HG03439 (cell line): Measurements from ENCODE around the gene TNFRSF17.

ENCODE experiments used
- ATAC-seq: cut with Tn5 transposase; IDR thresholded peaks from one replicate; pipeline ENCODE4 v1.9.1; 2021; ENCODE audit warnings: mild to moderate bottlenecking, moderate library complexity; ENCODE audit not compliant: unreplicated experiment

TNFRSF17 gene

DNA sequence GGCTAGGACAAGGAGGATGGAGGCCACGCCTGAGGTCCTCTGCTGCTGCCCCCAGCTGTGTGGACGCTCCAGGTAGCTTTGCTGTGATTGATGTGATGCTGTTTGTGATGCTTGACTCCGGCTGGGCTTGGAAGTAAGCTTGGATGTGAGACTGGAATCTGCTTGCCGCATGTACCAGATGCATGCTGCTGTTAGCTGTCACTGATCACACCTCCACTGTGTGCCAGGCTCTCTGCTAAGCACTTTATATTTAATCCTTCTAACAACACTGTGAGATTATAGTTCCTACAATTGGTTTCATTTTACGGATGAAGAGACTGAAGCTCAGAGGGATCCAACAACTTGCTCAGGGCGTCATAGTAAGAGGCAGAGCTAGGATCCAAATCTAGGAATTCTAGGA is 35.0 kb downstream of the TNFRSF17 start:
- ATAC-seq, result no peak

DNA sequence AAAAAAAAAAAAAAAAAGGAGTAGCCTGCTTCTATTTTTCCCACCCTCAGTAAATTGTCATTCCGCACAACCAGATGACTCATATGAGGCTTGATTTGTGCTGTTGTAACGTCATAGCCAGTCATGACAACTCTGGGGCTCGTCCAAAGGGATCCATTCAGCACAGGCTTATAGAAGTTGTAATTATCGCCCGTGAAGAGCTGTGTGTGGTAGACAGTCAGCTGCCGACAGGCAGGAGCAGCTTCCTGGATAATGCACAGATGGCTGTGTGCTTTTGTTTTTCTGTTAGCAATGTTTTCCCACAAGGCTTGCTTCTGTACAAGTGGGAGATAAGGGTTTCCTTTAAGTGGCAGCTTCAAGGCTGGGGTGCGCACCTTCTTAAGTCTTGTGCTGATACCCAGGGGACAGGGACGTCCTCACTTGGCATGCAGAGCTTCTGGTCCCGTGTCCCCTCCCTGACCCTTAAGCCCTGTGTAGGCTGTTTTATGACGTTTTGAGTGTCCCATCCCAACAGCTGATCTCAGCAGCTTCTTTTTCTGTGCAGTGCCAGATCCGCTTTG is 37.5 kb downstream of the TNFRSF17 start:
- ATAC-seq, result no peak

DNA sequence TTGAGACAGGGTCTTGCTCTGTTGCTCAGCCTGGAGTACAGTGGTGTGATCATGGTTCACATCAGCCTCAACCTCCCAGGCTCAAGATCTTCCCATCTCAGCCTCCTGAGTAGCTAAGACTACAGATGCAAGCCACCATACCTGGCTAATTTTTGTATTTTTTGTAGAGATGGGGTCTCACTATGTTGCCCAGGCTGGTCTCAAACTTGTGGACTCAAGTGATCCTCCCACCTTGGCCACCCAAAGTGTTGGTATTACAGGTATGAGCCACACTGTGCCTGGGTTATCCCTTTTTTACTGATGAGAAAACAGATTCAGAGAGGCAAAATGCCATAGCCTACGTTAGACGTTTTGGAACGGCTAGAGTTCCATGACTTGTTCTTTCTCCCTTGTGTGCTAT is 41.6 kb downstream of the TNFRSF17 start:
- no peak for ATAC-seq

DNA sequence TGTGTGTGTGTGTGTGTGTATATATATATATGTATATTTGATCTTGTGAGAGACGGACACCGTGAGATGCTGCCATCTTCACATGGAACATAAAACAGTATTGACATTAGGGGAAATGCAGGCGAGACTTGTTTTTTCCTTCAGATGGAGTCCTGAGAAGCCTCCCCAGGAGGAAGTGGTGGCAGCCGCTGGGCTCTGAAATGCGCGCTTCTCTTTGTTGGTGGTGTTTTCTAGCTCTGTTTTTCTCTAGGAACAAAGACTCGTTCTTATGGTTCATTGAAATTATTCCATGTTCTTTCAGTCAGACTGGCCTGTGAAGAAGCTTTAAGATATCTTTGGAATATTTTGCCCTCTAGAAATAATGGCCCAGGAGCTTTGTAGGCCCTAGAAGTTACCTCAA is 44.5 kb downstream of the TNFRSF17 start:
- no peak for ATAC-seq

DNA sequence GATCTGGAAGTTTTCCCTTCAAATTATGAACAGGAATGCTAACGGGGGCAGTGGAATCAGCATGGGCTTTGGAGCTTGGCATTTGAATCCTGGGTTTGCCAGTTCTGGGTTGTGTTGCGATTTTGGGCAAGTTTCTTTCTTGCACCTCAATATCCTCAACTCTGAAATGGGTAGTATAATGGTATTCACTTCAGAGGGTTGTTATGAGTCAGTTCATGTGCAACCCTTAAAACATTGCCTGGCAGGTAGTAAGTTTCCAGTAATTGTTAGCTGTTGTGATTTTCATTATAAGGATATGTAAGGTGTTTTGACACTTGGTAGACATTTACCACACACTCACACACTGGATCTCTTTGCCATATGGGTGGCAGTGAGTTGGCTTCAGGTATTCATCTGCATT is 44.9 kb downstream of the TNFRSF17 start:
- ATAC-seq, result no peak

DNA sequence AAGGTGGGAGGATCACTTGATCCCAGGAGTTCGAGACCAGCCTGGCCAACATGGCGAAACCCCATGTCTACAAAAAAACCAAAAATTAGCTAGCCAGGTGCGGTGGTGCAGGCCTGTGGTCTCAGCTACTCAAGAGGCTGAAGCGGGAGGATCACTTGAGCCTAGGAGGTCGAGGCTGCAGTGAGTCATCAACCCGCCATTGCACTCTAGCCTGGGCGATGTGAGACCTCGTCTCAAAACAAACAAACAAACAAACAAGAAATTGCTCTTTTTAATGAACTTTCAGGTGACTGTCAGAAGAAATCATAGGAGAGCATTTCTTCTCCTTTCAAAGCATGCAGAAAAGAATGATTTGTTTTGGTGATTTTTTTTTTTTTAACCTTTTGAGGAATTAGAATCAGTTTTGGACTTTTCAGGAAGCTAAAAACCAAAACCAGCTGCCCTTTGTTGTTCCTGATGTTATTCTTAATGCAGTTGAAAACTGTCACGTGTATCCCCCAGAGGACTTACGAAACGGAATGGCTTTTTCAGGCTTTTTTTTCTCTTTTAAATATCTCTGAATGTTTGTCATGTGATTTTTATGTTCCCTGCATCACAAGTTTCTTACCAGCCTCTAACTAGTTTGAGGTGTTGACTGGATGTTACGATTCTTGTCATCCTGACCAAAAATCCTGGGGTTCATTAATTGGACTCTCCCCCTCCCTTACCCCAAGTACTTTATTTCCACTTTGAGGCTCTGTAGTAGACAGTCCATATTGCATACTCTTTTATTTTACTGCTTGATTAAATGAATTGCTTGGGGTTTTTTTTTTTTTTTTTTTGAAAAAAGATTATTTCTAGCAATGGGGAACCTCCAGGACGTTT is 45.6 kb downstream of the TNFRSF17 start:
- ATAC-seq, result no peak

DNA sequence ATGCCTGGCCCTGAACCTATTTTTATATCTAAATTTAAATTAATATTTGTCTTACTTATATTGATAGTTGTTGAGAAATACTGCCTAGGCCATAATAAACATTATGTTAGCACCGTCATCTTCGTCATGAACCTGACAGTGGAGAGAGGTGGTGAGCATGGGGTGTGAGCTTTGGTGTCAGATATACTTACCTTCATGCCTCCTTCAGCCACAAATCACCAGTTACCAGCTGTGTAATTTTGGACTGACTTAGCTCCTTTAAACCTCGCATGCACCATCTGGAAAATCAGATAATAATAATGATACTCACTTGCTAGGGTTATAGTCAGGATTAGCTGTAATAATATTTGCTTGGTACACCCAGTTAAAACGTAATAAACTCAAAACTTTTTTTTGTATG is 46.6 kb downstream of the TNFRSF17 start:
- ATAC-seq, result no peak

DNA sequence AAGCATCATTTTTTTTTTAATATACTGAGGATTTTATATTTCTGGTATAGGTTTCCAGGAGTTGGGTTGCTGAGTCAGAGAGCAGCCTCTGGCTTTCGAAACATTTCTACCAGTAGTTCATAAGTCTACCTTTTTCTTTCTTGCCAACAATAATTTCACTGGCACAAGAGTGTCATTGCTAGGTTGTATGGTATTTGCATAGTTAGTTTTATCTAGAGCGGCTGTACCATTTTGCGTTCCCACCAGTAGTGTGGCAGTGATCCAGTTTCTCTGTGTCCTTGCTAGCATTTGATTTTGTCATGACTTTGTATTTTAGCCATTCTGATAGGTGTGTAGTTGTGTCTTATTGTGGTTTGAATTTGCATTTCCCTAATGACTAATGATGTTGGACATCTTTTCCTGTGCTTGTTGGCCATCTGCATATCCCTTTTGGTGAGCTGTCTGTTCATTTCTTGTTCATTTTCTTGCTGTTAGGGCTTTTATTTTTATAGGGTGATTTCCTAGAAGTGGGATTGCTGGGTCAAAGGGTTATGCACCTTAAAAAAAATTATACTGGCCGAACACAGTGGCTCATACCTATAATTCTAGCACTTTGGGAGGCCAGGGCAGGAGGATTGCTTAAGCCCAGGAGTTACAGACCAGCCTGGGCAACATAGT is 51.4 kb downstream of the TNFRSF17 start:
- ATAC-seq, result no peak

DNA sequence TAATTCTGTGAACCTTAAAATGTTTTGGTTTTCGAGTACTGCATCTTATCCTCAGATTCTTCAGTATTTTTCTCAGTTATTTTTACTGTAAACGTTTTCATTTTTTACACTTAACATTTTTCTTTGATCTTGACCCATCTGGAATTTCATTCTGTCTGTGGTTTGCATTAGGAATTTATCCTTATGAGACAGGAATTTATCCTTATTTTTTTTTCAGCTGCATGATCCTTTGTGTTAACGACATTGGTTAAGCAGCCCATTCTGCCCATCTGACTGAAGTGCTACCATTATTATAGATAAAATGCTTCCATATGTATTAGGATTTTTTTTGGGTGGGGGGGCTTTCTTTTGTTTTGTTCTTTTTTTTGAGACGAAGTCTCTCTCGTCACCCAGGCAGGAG is 52.5 kb downstream of the TNFRSF17 start:
- no peak for ATAC-seq
